SK-N-SH (cell line): Measurements from ENCODE around the gene MYL12A. TPM values are rescaled to one million over a fixed set of nuclear protein-coding genes. Genes with fewer than 3 reads are reported as not detected.

ENCODE experiments used
- CTCF ChIA-PET: fragments of 300-600, 350-600 bp; formaldehyde crosslinking; extraction: SDS; loops from one replicate; lab custom pipeline; 2021; lab: Yijun Ruan, JAX
- POLR2A ChIA-PET: fragments of 350-600 bp; sonication (Branson Sonifier 250); formaldehyde crosslinking; extraction: SDS; loops from one replicate; lab custom pipeline; 2020; ENCODE audit warnings: antibody characterized with exemption, inconsistent platforms; lab: Yijun Ruan, JAX
- DNase-seq: peaks from one replicate; pipeline ENCODE4 v3.0.0; 2012
- H2AFZ ChIP-seq: fragments of 200-600 bp; sonication (generic); 2 replicates; pipeline ENCODE4 v1.8.1; 2016; ENCODE audit warnings: antibody characterized with exemption, mild to moderate bottlenecking, low read depth
- H3F3A ChIP-seq: fragments of 200-600 bp; sonication (generic); replicated peaks from 2 replicates; pipeline ENCODE3; 2016; ENCODE audit warnings: antibody characterized with exemption, mild to moderate bottlenecking; ENCODE audit not compliant: insufficient read depth
- H3K27ac ChIP-seq, 2 experiments: fragments of 200-500 bp in 1 of 2; fragments of 200-600 bp in 1 of 2; sonication (Bioruptor generic) in 1 of 2; sonication (generic), shearing (Covaris generic) in 1 of 2; 2 replicates each; pipeline versions ENCODE4 v1.5.1 to v1.6.1; 2014 to 2016; ENCODE audit warnings: low read depth in 2 of 2, inconsistent platforms in 1 of 2, low read length in 1 of 2, mild to moderate bottlenecking in 1 of 2, mixed read lengths in 1 of 2
- H3K27me3 ChIP-seq: fragments of 200-600 bp; sonication (generic), shearing (Covaris generic); 2 replicates; pipeline ENCODE4 v1.6.1; 2016; ENCODE audit warnings: mixed run types; ENCODE audit not compliant: insufficient read depth
- H3K36me3 ChIP-seq, 2 experiments: fragments of 200-500 bp in 1 of 2; fragments of 200-600 bp in 1 of 2; sonication (Bioruptor generic) in 1 of 2; sonication (generic) in 1 of 2; replicated peaks in 1 of 2; 2 replicates each; pipeline versions ENCODE3 to v1.5.1; 2014 to 2016; ENCODE audit warnings: low read length in 1 of 2, mild to moderate bottlenecking in 1 of 2; ENCODE audit not compliant: insufficient read depth in 2 of 2, control insufficient read depth in 1 of 2
- H3K4me1 ChIP-seq, 2 experiments: fragments of 200-500 bp in 1 of 2; fragments of 200-600 bp in 1 of 2; sonication (Bioruptor generic) in 1 of 2; sonication (generic), shearing (Covaris generic) in 1 of 2; 2 replicates each; pipeline versions ENCODE4 v1.5.1 to v1.6.1; 2014 to 2016; ENCODE audit warnings: low read depth in 1 of 2, low read length in 1 of 2, mixed run types in 1 of 2; ENCODE audit not compliant: insufficient read depth in 2 of 2, control insufficient read depth in 1 of 2
- H3K4me2 ChIP-seq: fragments of 200-600 bp; sonication (generic), shearing (Covaris generic); 2 replicates; pipeline ENCODE4 v1.6.1; 2017; ENCODE audit warnings: mixed run types
- H3K4me3 ChIP-seq, 2 experiments: fragments of 200-500 bp in 1 of 2; fragments of 200-600 bp in 1 of 2; sonication (Bioruptor generic) in 1 of 2; sonication (generic), shearing (Covaris generic) in 1 of 2; 2 replicates each; pipeline versions ENCODE4 v1.5.1 to v1.8.1; 2014 to 2016; ENCODE audit warnings: low read depth in 2 of 2, inconsistent platforms in 1 of 2, low read length in 1 of 2, mild to moderate bottlenecking in 1 of 2, mixed read lengths in 1 of 2, moderate library complexity in 1 of 2
- H3K79me2 ChIP-seq: fragments of 200-600 bp; sonication (generic); 2 replicates; pipeline ENCODE4 v1.8.1; 2017; ENCODE audit warnings: mild to moderate bottlenecking; ENCODE audit not compliant: insufficient read depth
- H3K9ac ChIP-seq: fragments of 200-600 bp; sonication (generic); 2 replicates; pipeline ENCODE4 v1.6.1; 2017; ENCODE audit warnings: mixed run types
- H3K9me2 ChIP-seq: fragments of 200-600 bp; sonication (generic); 2 replicates; pipeline ENCODE4 v1.6.1; 2017; ENCODE audit warnings: mixed run types
- H3K9me3 ChIP-seq: fragments of 200-600 bp; sonication (generic); 2 replicates; pipeline ENCODE4 v1.6.1; 2017; ENCODE audit warnings: mixed run types, mild to moderate bottlenecking, moderate library complexity
- H4K20me1 ChIP-seq: fragments of 200-600 bp; sonication (generic); 2 replicates; pipeline ENCODE4 v1.6.1; 2017; ENCODE audit warnings: mild to moderate bottlenecking, mixed run types; ENCODE audit not compliant: insufficient read depth
- CHD2 ChIP-seq: fragments of 150-350 bp; IDR thresholded peaks from 2 replicates; pipeline ENCODE4 v1.6.1; 2018; ENCODE audit warnings: low read length; ENCODE audit not compliant: partially characterized antibody
- ELF1 ChIP-seq: IDR thresholded peaks from 2 replicates; pipeline ENCODE4 v1.4.0; 2012
- EZH2phosphoT487 ChIP-seq: fragments of 200-600 bp; sonication (generic); IDR thresholded peaks from 2 replicates; pipeline ENCODE4 v1.6.1; 2017; ENCODE audit warnings: low read depth, mixed run types, mild to moderate bottlenecking, antibody characterized with exemption, moderate library complexity, borderline replicate concordance
- FOSL2 ChIP-seq: IDR thresholded peaks from 2 replicates; pipeline ENCODE4 v1.4.0; 2012; ENCODE audit warnings: low read depth, mild to moderate bottlenecking, moderate library complexity, borderline replicate concordance
- FOXM1 ChIP-seq: IDR thresholded peaks from 2 replicates; pipeline ENCODE4 v1.4.0; 2012; ENCODE audit warnings: low read depth, mild to moderate bottlenecking
- GATA2 ChIP-seq: sonication (generic); formaldehyde crosslinking; IDR thresholded peaks from 2 replicates; pipeline ENCODE4 v1.5.0; 2020; ENCODE audit warnings: mild to moderate bottlenecking, missing genetic modification reagents
- RCOR1 ChIP-seq: fragments of 150-350 bp; IDR thresholded peaks from 2 replicates; pipeline ENCODE4 v1.6.1; 2017; ENCODE audit warnings: antibody characterized with exemption, low read length
- RFX5 ChIP-seq: IDR thresholded peaks from 2 replicates; pipeline ENCODE4 v1.6.1; 2012; ENCODE audit warnings: mild to moderate bottlenecking, improper control_type of control experiment, low read length
- WGBS: methylation state at CpG from one replicate; pipeline ENCODE4 v1.1.6; 2017; ENCODE audit warnings: low lambda C conversion rate; 5-methylcytosine and 5-hydroxymethylcytosine counted together
- polyA plus RNA-seq, 3 experiments: library from polyadenylated mRNA; depleted of rRNA; stranded (reverse); fragments of >200 nt; gene quantifications; 2 replicates each; pipeline ENCODE4 v1.2.3, GENCODE V29; 2012
- TF ChIP-seq, protein P1 (sequence below): IDR thresholded peaks from 2 replicates; pipeline ENCODE4 v1.4.0; 2012; ENCODE audit warnings: low read depth, borderline replicate concordance
- TF ChIP-seq, protein P2 (sequence below): fragments of 200-600 bp; sonication (generic); IDR thresholded peaks from 2 replicates; pipeline ENCODE4 v1.6.1; 2017; ENCODE audit warnings: antibody characterized with exemption, mild to moderate bottlenecking, moderate library complexity
- TF ChIP-seq, protein P3 (sequence below): IDR thresholded peaks from 2 replicates; pipeline ENCODE4; 2012

The MYL12A gene
- polyA plus RNA-seq, 1 of the 3 experiments (the other 2 are of a cell fraction): 448 TPM

DNA sequence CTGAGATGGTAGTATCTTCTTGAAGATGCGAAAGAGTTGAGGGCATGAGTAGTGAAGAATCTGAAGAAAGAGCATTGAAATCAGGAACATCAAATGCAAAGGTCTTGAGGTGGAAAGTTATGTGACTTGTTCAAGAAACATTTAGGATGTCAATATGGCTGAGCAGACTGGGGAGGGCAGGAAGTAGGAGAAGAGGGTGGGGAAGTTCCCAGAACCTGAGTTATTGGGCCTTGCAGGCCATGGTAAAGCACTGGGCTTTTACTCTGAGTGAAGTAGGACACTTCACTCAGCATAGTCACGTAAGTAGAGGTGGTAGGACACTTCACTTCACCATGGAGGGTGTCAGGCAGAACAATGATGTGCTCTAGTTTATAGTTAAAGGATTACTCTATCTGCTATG lies 11.8 kb upstream of the MYL12A start (continued):
- TF ChIP-seq EZH2phosphoT487 (no peak), FOXM1 (no peak)
- TF ChIP-seq, protein P1, sequence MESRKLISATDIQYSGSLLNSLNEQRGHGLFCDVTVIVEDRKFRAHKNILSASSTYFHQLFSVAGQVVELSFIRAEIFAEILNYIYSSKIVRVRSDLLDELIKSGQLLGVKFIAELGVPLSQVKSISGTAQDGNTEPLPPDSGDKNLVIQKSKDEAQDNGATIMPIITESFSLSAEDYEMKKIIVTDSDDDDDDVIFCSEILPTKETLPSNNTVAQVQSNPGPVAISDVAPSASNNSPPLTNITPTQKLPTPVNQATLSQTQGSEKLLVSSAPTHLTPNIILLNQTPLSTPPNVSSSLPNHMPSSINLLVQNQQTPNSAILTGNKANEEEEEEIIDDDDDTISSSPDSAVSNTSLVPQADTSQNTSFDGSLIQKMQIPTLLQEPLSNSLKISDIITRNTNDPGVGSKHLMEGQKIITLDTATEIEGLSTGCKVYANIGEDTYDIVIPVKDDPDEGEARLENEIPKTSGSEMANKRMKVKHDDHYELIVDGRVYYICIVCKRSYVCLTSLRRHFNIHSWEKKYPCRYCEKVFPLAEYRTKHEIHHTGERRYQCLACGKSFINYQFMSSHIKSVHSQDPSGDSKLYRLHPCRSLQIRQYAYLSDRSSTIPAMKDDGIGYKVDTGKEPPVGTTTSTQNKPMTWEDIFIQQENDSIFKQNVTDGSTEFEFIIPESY: no peak
- TF ChIP-seq, protein P2, sequence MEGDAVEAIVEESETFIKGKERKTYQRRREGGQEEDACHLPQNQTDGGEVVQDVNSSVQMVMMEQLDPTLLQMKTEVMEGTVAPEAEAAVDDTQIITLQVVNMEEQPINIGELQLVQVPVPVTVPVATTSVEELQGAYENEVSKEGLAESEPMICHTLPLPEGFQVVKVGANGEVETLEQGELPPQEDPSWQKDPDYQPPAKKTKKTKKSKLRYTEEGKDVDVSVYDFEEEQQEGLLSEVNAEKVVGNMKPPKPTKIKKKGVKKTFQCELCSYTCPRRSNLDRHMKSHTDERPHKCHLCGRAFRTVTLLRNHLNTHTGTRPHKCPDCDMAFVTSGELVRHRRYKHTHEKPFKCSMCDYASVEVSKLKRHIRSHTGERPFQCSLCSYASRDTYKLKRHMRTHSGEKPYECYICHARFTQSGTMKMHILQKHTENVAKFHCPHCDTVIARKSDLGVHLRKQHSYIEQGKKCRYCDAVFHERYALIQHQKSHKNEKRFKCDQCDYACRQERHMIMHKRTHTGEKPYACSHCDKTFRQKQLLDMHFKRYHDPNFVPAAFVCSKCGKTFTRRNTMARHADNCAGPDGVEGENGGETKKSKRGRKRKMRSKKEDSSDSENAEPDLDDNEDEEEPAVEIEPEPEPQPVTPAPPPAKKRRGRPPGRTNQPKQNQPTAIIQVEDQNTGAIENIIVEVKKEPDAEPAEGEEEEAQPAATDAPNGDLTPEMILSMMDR: no peak

DNA sequence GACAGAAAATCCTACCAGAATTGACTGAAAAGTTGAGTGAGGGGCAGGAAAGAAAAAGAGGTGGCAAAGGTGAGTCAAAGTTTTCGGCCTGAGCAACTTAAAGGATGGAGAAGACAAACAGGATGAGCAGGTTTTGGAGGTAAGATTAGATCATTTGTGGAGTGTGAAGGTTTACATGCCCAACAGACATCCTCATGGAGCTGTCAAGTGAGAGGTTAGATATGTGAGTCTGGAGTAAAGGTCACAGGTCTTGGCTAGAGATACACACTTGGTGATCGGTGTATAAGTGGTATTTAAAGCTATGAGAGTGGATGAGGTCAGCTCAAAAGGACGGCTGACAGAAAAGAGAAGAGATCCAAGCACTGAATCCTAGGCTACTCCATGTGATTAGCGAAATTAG lies 11.1 kb upstream of the MYL12A start:
- TF ChIP-seq, protein P3, sequence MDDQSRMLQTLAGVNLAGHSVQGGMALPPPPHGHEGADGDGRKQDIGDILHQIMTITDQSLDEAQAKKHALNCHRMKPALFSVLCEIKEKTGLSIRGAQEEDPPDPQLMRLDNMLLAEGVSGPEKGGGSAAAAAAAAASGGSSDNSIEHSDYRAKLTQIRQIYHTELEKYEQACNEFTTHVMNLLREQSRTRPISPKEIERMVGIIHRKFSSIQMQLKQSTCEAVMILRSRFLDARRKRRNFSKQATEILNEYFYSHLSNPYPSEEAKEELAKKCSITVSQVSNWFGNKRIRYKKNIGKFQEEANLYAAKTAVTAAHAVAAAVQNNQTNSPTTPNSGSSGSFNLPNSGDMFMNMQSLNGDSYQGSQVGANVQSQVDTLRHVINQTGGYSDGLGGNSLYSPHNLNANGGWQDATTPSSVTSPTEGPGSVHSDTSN: no peak
- TF ChIP-seq GATA2 (no peak), CHD2 (no peak), FOSL2 (no peak), RCOR1 (no peak), RFX5 (no peak)
- WGBS: 54% methylated on average over 4 of the region's 4 CpGs
- H3K36me3 ChIP-seq: no peaks in the 10 kb centered on the region
- DNase-seq: no peak
- no peaks in the 10 kb centered on the region for H3K4me1 ChIP-seq
- no peak overlapping the region for H3K27ac ChIP-seq
- no peak overlapping the region for H3K4me2 ChIP-seq
- H3K9ac ChIP-seq: no peak overlapping the region
- H3F3A ChIP-seq: no peaks in the 10 kb centered on the region
- CTCF ChIA-PET: interaction anchor here (0.7 to 0.9 kb wide), 2 partner anchors 9 to 217 kb away, joined by 3 read pairs; no protein-coding TSS in a partner anchor
- no peak overlapping the region for H3K4me3 ChIP-seq
- no peak overlapping the region for H2AFZ ChIP-seq
- no peaks in the 10 kb centered on the region for H3K27me3 ChIP-seq
- no peaks in the 10 kb centered on the region for H3K79me2 ChIP-seq
- H3K9me2 ChIP-seq: no peaks in the 10 kb centered on the region
- H4K20me1 ChIP-seq: no peaks in the 10 kb centered on the region
- POLR2A ChIA-PET: no interaction called here
- no peaks in the 10 kb centered on the region for H3K9me3 ChIP-seq

DNA sequence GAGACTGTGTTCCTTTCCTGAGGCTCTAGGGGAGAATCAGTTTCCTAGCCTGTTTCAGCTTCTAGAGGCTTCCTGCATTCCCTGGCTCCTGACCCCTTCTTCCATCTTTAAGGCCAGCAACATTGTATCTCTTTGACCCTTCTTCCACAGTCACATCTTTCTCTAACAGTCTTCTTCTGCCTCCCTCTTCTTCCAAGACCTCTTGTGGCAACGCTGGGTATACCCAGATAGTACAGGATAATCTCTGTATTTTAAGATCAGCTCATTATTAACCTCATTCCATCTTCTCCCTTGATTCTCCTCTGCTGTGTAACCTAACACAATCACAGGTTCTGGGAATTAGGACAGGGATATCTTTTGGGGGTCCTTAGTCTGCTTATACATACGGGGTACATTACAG lies 8.9 kb upstream of the MYL12A start:
- WGBS: 36% methylated on average over 2 of the region's 2 CpGs
- H3K27me3 ChIP-seq: no peaks in the 10 kb centered on the region

More for the DNA sequence above, 8.9 kb upstream of the MYL12A start:
- H4K20me1 ChIP-seq: no peaks in the 10 kb centered on the region
- H3K4me2 ChIP-seq: no peak overlapping the region
- H2AFZ ChIP-seq: no peak overlapping the region
- H3K9me2 ChIP-seq: no peaks in the 10 kb centered on the region
- no peak overlapping the region for H3K4me3 ChIP-seq
- peaks cover 3% of the 10 kb centered on the region for H3F3A ChIP-seq
- H3K4me1 ChIP-seq: no peaks in the 10 kb centered on the region
- POLR2A ChIA-PET: no interaction called here
- CTCF ChIA-PET: interaction anchor here (0.8 to 1.0 kb wide), 2 partner anchors 87 to 319 kb away, joined by 3 read pairs; no protein-coding TSS in a partner anchor
- H3K79me2 ChIP-seq: no peaks in the 10 kb centered on the region
- H3K36me3 ChIP-seq: no peaks in the 10 kb centered on the region
- no peaks in the 10 kb centered on the region for H3K9me3 ChIP-seq
- H3K27ac ChIP-seq: no peak overlapping the region
- DNase-seq: no peak
- H3K9ac ChIP-seq: no peak overlapping the region
- TF ChIP-seq ELF1: no peak
- TF ChIP-seq, protein P2: peak; percentile 19; the same call in 1 of the 2 replicates
- TF ChIP-seq, all 33 proteins: peak for 1
